GM21786 (cell line): Measurements from ENCODE around the gene CA7.

ENCODE experiments used
- ATAC-seq: cut with Tn5 transposase; IDR thresholded peaks from one replicate; pipeline ENCODE4 v1.9.1; 2021; ENCODE audit not compliant: unreplicated experiment

Gene CA7

DNA sequence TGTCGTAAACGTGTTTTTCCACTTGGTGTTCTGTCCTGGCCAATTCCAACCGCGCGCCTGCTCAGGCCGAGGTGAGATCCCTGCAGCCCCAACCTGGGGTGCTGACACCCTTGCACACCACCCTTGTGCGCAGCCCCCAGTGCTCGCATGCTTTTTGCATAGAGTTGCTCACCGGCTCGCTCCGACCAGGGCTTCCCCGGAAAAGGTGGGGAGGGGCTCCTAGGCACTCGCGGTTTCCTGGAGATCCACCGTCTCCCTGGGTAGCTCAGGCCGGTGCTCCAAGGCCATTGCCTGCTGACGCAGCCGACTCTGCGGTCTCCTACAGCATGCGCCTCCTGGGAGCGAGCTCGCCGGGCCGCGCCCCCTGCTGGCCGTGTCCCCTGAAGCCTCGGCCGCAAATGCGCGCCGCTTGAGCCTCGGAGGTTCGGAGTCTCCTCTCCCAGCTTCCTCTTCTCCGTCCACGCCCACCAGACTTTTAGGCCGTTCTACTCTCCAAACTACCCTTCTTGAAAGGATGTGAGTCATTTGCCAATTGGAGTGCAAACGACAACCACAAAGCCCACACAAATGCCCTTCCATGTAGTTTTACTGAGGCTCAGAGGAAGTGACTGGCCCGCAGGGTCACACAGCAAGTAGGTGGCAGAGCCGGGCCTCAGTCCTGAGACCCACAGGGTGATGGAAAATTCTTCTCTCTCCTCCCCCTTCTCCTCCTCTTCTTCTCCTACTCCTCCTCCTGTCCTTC is 28.9 kb downstream of the CA7 start:
- peak; percentile 71 for ATAC-seq

GRCh38 chr16:66873685-66874055 is 29.5 kb downstream of the CA7 start:
- no peak for ATAC-seq

- ATAC-seq: no peak
Measured at GRCh38 chr16:66874079-66874775, 30.0 kb downstream of the CA7 start.

DNA sequence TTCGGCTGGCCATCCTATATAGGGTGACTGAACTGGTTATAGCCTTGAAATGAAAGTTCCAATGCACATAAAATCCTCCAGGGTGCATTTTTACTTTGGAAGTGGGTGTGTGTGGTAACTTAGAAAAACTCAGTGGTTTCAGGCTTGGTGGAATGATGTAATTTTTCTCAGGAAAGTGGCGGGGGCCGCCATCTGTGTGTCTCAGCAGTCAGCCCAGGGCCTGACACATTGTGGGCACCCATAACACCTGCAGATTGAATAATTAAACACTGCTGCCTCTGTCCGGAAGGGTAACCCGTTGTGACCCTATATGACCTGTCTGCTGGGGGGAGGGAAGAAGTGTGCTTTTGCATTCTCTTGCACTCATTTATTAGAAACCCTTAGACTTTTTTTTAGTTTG is 33.9 kb downstream of the CA7 start:
- peak; percentile 19 for ATAC-seq

DNA sequence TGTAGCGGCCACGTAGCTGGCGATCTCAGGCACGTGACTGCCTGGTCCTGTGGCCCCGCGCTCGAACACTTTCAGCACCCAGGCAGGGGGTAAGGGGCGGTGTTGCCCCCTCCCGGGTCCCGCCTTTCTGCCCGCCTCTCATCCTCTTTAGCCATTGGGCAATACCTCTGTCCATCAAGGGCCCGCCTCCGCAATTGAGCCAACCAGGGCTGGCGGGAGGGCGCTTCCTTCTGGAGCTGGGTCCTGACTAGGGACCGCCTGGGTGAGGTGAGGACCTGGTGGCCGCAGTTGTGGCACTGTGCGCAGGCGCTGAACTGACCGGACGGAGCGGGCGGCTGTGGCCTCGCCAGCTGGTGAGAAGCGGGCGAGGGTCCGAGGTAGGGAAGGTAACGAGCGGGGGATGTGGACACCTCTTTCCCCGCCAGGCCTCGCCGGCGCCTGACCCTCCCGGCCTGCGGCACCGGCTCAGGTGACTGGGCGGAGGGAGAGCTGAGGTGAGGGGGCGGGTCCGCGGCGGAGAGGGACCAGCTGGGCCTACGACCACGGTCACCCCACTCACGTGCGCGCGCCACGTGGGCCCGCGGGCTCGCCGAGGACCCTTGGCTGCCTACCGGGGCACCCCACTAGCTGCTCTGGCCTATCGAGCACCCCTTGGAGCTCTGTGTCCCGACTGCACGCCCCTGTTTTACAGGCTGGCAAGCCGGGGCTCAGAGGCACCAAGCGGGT is 36.2 kb downstream of the CA7 start, which contains the start of gene PDP2:
Gene PDP2 (plus strand): TSS at position 228 of the 726 bp plus-strand sequence. CDS start 3,770 bp downstream, outside the sequence.
- ATAC-seq: peak; percentile 95

DNA sequence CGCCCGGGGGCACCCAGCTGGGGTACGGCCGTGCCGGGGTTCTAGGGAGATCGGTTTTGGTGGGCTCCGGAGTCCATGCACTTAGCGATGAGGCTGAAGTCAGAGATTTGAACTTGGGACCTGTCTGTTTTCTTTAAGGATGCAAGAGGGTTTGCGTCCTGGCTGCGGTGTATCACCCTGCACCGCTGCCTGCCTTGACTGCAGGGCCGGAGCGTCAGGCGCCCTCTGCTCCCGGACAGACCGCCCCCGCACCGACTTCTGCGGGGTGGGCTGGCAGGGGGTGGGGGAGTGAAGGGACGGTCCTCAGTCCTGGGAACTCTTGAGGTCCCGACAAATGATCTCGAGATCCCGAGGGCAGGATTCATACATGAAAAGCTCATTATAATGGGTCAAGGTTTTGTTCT is 36.8 kb downstream of the CA7 start:
- peak; percentile 3 for ATAC-seq

- no peak for ATAC-seq
Measured at GRCh38 chr16:66881560-66881959, 37.3 kb downstream of the CA7 start.

DNA sequence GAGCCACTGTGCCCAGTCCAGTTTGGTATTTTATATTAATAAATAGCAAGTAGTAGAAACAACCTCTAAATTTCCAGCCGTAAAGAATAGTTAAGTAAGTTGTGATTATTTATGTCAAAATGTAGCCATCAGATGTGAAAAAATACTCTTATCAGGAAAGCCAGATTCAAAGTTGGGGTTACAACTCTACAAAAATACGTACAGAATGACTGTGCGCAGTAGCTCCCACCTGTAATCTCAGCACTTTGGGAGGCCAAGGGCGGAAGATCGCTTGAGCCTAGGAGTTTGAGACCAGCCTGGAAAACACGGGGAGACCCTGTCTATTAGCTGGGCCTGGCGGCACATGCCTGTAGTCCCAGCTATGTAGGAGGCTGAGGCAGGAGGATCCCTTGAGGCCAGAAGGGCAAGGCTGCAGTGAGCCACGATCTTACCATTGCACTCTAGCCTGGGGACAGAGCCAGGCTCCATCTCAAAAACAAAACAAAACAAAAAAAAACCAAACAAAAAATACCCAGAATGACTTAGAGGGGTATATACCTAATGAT is 37.8 kb downstream of the CA7 start:
- no peak for ATAC-seq

- no peak for ATAC-seq
Measured at GRCh38 chr16:66882702-66883101, 38.5 kb downstream of the CA7 start.

GRCh38 chr16:66885491-66885890 is 41.3 kb downstream of the CA7 start:
- ATAC-seq: no peak

DNA sequence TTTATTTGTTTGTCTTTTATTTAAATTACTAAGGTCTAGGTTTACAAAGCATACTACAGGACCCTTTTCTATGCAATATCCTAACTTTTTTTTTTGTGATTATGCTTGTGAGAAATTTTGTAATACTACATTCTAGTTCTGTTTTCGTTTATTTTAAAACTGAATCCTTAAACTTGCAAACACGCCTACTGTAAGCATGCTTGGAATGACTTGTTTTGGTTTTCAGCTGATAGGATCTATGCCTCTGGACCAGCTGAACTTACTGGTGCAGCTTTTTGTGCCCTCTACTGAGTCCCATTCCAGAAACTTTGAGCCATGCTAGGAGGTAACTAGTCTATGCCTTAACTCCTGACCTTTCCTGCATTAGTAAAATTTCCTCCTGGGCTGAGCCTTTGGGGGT is 42.1 kb downstream of the CA7 start:
- no peak for ATAC-seq

- no peak for ATAC-seq
Measured at GRCh38 chr16:66886914-66887313, 42.7 kb downstream of the CA7 start.

DNA sequence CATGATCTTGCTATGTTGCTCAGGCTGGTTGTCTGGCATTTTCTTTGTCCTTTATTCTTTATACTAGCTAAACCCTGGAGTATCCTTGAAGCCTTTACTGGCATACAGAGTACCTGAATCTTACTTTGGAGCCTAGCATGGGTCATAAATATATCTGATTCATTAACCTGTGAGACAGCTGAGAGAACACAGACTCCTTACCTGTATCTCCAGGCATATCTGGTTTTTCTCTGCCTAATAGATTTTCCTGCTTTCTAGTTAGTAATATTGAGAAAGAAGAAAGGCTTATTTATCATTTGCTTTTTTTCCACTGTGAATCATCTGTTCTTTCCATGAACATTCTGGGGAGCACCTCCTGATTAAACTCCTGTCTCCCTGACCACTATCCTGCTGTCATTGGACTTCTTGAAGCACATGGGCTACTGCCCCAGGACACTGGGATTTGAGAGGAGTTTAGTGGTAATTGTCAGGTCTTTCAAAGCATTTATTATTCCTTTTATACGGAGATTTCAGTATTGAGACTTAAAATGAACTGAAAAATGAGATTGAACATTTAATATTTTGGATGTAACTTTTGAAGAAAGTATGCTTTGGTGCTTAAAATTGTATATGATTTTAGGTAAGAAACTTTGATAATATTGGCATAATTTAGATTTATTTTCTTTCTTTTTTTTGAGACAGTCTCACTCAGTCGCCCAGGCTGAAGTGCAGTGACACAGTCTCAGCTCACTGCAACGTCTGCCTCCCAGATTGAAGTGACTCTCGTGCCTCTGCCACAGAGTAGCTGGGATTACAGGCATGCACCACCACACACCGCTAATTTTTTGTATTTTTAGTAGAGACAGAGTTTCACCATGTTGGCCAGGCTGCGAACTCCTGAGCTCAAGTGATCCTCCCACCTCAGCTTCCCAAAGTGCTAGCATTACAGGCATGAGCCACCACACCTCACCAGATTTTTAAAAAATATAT is 44.7 kb downstream of the CA7 start:
- ATAC-seq: no peak

DNA sequence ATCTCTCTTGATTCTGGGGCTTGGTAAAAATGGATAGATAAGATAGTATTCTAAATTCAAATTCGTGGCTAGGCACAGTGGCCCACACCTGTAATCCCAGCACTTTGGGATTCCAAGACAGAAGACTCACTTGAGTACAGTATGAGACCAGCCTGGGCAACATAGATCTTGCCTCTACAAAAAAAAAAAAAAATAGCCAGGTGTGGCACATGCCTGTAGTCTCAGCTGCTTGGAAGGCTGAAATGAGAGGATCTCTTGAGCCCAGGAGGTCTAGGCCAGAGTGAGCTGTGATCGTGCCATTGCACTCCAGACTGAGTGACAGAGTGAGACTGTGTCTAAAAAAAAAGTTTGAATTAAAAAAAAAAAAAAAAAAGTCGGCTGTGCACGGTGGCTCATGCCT is 45.4 kb downstream of the CA7 start:
- no peak for ATAC-seq

- ATAC-seq: no peak
Measured at GRCh38 chr16:66890799-66891198, 46.6 kb downstream of the CA7 start.

DNA sequence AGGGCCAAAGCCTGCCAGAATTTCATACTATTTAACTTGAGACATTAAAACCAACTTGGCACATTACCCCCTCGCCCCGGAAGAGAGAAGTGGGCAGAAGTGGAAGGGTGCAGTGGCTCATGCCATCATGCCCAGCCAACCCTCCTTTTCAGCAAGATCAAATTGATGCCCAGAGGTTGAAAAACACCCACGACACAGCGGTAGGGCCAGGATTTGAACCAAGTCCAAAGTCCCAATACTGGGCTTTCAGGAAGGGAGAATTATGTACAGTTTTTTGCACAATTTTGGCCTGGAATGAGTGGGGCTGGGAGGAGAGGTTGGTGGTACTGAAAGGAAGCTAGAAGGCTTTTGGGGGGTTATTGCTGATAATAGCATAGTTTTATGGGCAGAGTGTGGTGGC is 47.1 kb downstream of the CA7 start:
- no peak for ATAC-seq

DNA sequence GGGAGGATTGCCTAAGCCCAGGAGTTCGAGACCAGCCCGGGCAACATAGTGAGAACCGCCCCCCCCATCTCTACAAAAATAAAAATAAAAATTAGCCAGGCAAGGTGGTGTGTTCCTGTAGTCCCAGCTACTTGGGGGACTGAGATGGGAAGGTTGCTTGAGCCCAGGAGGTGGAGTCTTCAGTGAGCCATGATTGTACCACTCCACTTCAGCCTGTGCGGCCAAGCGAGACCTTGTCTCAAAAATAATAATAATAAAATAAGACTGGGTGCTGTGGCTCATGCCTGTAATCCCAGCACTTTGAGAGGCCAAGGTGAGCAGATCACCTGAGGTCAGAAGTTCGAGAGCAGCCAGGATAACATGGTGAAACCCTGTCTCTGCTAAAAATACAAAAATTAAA is 47.6 kb downstream of the CA7 start:
- no peak for ATAC-seq

DNA sequence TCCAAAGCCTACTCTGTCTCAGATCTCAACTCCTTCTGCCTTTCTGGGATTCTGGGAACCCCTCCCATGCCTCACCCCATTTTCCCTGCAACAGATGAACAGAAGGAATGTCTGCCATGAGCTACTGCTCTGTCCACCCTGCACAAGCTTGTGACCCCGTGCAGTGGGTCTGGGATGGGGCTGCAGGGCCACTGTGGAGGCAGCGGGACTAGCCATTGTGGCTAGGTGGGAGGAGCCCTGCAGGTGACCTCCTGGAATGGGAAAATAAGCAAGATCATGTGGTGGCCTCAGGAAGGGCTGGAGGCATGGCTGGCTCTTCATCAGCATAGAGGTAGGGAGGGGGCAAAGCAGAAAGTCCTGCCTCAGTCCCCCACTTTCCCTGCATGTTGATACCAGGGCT is 49.8 kb downstream of the CA7 start:
- ATAC-seq: no peak

DNA sequence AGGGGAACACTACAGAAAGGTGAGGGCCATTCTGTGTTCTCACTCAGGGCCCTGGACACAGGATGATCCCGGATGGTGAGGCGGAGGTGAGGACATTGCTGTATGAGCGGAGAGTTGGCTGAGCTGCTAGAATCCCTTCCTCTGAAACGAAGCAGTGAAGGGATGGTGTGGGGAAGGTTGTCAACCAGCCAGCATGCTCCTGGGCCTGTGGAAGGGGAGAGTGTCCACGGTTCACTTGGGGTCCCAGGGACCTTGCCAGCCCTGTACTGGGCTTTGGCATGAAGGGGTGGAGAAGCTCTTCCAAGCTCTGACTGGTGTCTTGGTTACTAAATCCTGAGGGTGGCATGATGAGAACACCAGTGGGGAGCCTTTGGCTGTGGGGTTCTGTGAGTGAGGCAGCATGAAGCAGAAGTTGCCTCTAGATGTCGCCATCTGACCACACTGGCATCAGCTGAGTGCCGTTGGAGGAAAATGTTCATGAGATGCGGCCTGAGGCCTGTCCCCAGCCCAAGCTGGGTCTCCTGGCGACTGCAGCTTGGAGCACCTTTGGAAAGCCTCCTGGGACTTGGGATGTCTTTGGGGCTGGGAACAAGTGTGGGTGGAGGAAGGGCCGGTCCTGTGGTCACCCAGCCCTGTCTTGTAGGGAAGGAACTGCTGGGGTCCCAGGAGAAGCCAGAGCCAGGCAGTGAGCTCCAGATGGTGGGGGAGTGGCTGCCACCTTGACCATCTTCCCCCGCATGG is 50.9 kb downstream of the CA7 start:
- no peak for ATAC-seq

GRCh38 chr16:66895689-66895979 is 51.4 kb downstream of the CA7 start:
- no peak for ATAC-seq
